GM23248 (cell line): ENCODE data around the gene IFFO2. TPM values are rescaled to one million over a fixed set of nuclear protein-coding genes. Genes with fewer than 3 reads are reported as not detected.
A peak's percentile ranks its signal among the peaks of the same experiment; 100 is the strongest.

Source experiments
- DNase-seq: peaks from one replicate; pipeline ENCODE4 v3.0.0-alpha.2; 2015
- H2AFZ ChIP-seq: fragments of 200-600 bp; sonication (generic); 2 replicates; pipeline ENCODE4 v1.6.1; 2016; ENCODE audit warnings: antibody characterized with exemption
- H3F3A ChIP-seq: fragments of 200-600 bp; sonication (generic); 2 replicates; pipeline ENCODE4 v1.6.1; 2016; ENCODE audit warnings: mild to moderate bottlenecking, antibody characterized with exemption, mixed run types; ENCODE audit not compliant: insufficient read depth
- H3K27ac ChIP-seq: fragments of 200-600 bp; sonication (generic); 2 replicates; pipeline ENCODE4 v1.5.1; 2016; ENCODE audit warnings: mild to moderate bottlenecking
- H3K27me3 ChIP-seq: fragments of 200-600 bp; sonication (generic); replicated peaks from 2 replicates; pipeline ENCODE4 v1.6.1; 2016; ENCODE audit warnings: mild to moderate bottlenecking; ENCODE audit not compliant: insufficient read depth
- H3K36me3 ChIP-seq: fragments of 200-600 bp; sonication (generic); 2 replicates; pipeline ENCODE4 v1.6.1; 2016; ENCODE audit warnings: low read depth, mild to moderate bottlenecking
- H3K4me1 ChIP-seq: fragments of 200-600 bp; sonication (generic); 2 replicates; pipeline ENCODE4 v1.6.1; 2016; ENCODE audit warnings: mild to moderate bottlenecking; ENCODE audit not compliant: insufficient read depth
- H3K4me2 ChIP-seq: fragments of 200-600 bp; sonication (generic); one replicate; pipeline ENCODE4 v1.6.1; 2016; ENCODE audit warnings: mild to moderate bottlenecking; ENCODE audit not compliant: unreplicated experiment
- H3K4me3 ChIP-seq: fragments of 200-600 bp; sonication (generic); 2 replicates; pipeline ENCODE4 v1.5.1; 2016; ENCODE audit warnings: mild to moderate bottlenecking
- H3K79me2 ChIP-seq: fragments of 200-600 bp; sonication (generic); 2 replicates; pipeline ENCODE4 v1.6.1; 2016; ENCODE audit warnings: mild to moderate bottlenecking; ENCODE audit not compliant: insufficient read depth
- H3K9ac ChIP-seq: fragments of 200-600 bp; sonication (generic); 2 replicates; pipeline ENCODE4 v1.6.1; 2016; ENCODE audit warnings: mild to moderate bottlenecking
- H3K9me2 ChIP-seq: fragments of 200-600 bp; sonication (generic); 2 replicates; pipeline ENCODE4 v1.6.1; 2016; ENCODE audit warnings: mixed run types, mild to moderate bottlenecking, moderate library complexity; ENCODE audit not compliant: insufficient read depth
- H3K9me3 ChIP-seq: fragments of 200-600 bp; sonication (generic); one replicate; pipeline ENCODE4 v1.6.1; 2017; ENCODE audit warnings: low read depth
- H4K20me1 ChIP-seq: fragments of 200-600 bp; sonication (generic); 2 replicates; pipeline ENCODE4 v1.6.0; 2016; ENCODE audit not compliant: insufficient read depth
- EZH2 ChIP-seq: fragments of 200-600 bp; sonication (generic); IDR thresholded peaks from 2 replicates; pipeline ENCODE4 v1.6.1; 2018; ENCODE audit warnings: antibody characterized with exemption, mild to moderate bottlenecking; ENCODE audit not compliant: insufficient read depth, poor library complexity, severe bottlenecking
- EZH2phosphoT487 ChIP-seq: fragments of 200-600 bp; sonication (generic); IDR thresholded peaks from 2 replicates; pipeline ENCODE4 v1.6.1; 2018; ENCODE audit warnings: antibody characterized with exemption, moderate library complexity, mild to moderate bottlenecking, low read depth; ENCODE audit not compliant: insufficient read depth
- WGBS, 2 experiments: methylation state at CpG; one replicate each; pipeline ENCODE4 v1.1.6; 2015 to 2017; ENCODE audit warnings: low lambda C conversion rate in 2 of 2, low coverage in 1 of 2; ENCODE audit errors: missing lambda C conversion rate in 2 of 2; 5-methylcytosine and 5-hydroxymethylcytosine counted together
- in situ Hi-C: fragments of 300-500 bp; cut with MboI; formaldehyde crosslinking; loops from 2 replicates; pipeline ENCODE4 v1.15.0; 2020
- polyA plus RNA-seq: library from polyadenylated mRNA; unstranded; fragments of >200 nt; fragmentation: Nextera tagmentation; extraction: Ambion mirVana; gene quantifications from 2 replicates; pipeline ENCODE4 v1.2.1, GENCODE V29; 2016
- total RNA-seq: library from RNA; depleted of rRNA; stranded (reverse); fragments of >200 nt; shearing (Covaris generic); gene quantifications from 2 replicates; pipeline ENCODE4 v1.2.3, GENCODE V29; 2014

IFFO2 gene
- total and polyA plus RNA-seq, 2 experiments from 2014 or later = 0.60 to 12.8 TPM

DNA sequence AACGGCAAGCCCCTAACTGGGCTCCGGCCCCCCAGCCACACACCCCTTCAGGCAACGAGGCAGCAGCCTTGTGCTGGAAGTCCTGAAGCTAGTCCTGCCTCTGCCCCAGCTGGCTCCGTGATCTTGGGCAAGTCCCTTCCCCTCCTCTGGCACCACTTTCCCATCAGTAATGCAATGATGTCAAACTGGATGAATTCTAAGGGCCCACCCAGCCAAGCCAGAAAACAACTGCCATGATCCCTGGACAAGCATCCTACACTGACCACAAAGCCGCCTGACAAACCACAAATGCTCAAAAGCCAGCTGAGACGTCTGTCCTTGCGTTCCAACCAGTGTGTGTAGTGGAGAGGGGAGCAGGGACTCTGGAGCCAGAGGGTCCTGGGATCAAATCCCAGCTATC, 26.8 kb downstream of the IFFO2 start:
- no peaks in the 10 kb centered on the region for H3K9me2 ChIP-seq
- H3K4me2 ChIP-seq = peak overlapping the region; percentile 56
- H3K79me2 ChIP-seq = peaks cover 89% of the 10 kb centered on the region
- peaks cover 5% of the 10 kb centered on the region; the same call in 1 of the 2 replicates for H3F3A ChIP-seq
- no peak overlapping the region for H2AFZ ChIP-seq
- in situ Hi-C loops = no loop called here
- TF ChIP-seq EZH2phosphoT487 (no peak), EZH2 (no peak)
- no peak overlapping the region for H3K4me3 ChIP-seq
- H3K27ac ChIP-seq = 0 out of 2 replicates have a peak overlapping the region, but pooled peaks have one; percentile 4
- 34 to 44% methylated on average over 7 of the region's 7 CpGs for WGBS, 2 experiments
- H3K9ac ChIP-seq = peak overlapping the region; percentile 14; the same call in 1 of the 2 replicates
- no peaks in the 10 kb centered on the region for H3K27me3 ChIP-seq
- no peaks in the 10 kb centered on the region for H4K20me1 ChIP-seq
- peaks cover 40% of the 10 kb centered on the region for H3K4me1 ChIP-seq
- no peaks in the 10 kb centered on the region for H3K9me3 ChIP-seq
- H3K36me3 ChIP-seq = no peaks in the 10 kb centered on the region
- peak; percentile 64 for DNase-seq

DNA sequence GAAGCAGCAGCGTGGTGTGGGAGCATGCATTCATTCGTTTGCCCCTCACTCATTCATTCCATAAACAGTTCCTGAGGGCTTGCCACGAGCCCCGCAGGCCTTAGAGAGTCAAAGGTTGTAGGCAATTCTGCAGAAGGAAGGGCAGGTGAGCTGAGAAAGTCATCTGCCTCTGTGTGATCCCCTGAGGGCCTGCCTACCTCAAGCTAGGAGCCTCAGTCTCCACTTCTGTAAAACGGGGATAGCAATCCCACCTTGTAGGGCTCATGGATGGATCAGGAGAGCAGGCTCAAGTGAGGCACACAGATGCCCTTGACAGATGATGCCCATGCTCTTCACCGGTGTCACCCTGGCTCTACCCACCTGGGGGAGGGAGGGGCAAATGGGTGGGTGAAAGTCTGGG, 27.5 kb downstream of the IFFO2 start:
- Histone ChIP-seq H3K27ac (no peak overlapping the region), H3F3A (peaks cover 5% of the 10 kb centered on the region; the same call in 1 of the 2 replicates)

DNA sequence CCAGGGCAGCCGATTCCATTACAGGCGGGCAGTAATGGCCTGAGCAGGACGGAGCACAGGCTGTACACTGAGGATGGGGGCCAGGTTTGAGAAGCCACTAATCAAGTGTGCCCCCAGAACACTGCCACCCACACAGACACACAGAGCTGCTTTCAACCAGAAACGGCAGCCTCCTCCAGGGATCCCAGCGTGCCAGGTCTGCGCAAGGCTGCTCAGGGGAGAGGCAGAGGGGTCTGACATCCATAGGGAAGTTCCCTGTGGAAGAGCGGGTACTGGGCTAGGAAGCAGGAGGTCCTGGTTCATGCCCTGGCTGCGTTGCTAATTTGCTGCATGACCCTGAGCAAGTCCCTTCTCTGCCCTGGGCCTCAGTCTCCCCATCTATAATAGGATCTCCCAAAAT, 28.1 kb downstream of the IFFO2 start:
- H3K9me2 ChIP-seq = no peaks in the 10 kb centered on the region
- no peaks in the 10 kb centered on the region for H4K20me1 ChIP-seq
- H3K4me3 ChIP-seq = no peak overlapping the region
- H3K4me1 ChIP-seq = peaks cover 50% of the 10 kb centered on the region
- H3K79me2 ChIP-seq = peaks cover 87% of the 10 kb centered on the region
- no peak for DNase-seq
- H3K9ac ChIP-seq = no peak overlapping the region
- no peaks in the 10 kb centered on the region for H3K27me3 ChIP-seq
- H2AFZ ChIP-seq = no peak overlapping the region
- H3K36me3 ChIP-seq = no peaks in the 10 kb centered on the region
- in situ Hi-C loops = no loop called here
- 75% methylated on average over 8 of the region's 8 CpGs for WGBS, 2 experiments
- no peak overlapping the region for H3K27ac ChIP-seq
- no peak overlapping the region for H3K4me2 ChIP-seq
- H3F3A ChIP-seq = peaks cover 7% of the 10 kb centered on the region
- no peaks in the 10 kb centered on the region for H3K9me3 ChIP-seq
- TF ChIP-seq EZH2 (no peak), EZH2phosphoT487 (no peak)

More for the DNA sequence above, 27.5 kb downstream of the IFFO2 start:
- Histone ChIP-seq H3K9me3 (no peaks in the 10 kb centered on the region), H3K4me1 (peaks cover 44% of the 10 kb centered on the region), H4K20me1 (no peaks in the 10 kb centered on the region), H3K4me3 (no peak overlapping the region), H3K79me2 (peaks cover 88% of the 10 kb centered on the region), H3K9ac (peak overlapping the region; percentile 14; the same call in 1 of the 2 replicates), H2AFZ (no peak overlapping the region), H3K9me2 (no peaks in the 10 kb centered on the region), H3K36me3 (no peaks in the 10 kb centered on the region), H3K27me3 (no peaks in the 10 kb centered on the region), H3K4me2 (no peak overlapping the region)
- 92 to 98% methylated on average over 6 of the region's 6 CpGs for WGBS, 2 experiments
- DNase-seq = no peak
- in situ Hi-C loops = no loop called here
- TF ChIP-seq EZH2phosphoT487 (no peak), EZH2 (no peak)

DNA sequence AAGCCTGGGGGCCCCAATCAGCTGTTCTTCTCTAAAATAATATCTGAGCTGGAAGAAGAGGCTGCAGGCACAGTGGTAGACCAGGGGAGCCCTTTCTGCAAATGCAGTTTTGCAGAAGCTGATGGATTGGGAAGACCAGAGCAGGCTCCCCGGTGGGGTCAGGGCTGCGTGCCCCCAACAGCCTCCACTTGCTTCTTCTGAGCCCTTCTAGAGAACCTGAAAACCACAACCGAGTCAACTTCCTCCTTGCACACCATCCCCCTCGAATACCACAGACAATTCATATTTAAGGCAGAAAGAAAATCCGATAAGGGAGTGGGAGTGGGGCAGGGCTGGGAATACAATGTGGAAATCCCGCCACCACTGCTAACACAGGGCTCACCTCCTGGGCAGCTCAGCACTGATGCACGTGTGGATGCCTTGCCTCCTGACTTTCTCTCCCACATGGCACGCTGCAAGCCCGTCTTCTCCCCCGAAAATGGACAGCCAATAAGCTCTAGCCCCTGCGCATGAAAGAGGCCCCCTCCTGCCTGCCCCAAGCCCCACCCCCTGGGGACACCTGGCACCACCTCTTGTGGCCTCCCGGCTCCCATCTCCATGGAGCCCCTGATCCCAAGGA, 28.7 kb downstream of the IFFO2 start:
- H3K4me3 ChIP-seq = no peak overlapping the region
- 58 to 69% methylated on average over 10 to 12 of the region's 12 CpGs for WGBS, 2 experiments
- H3K4me2 ChIP-seq = peak overlapping the region; percentile 45
- TF ChIP-seq EZH2phosphoT487 (no peak), EZH2 (no peak)
- H3K9ac ChIP-seq = peak overlapping the region; percentile 76
- no peaks in the 10 kb centered on the region for H3K36me3 ChIP-seq
- no peak for DNase-seq
- no peaks in the 10 kb centered on the region for H4K20me1 ChIP-seq
- H3K27me3 ChIP-seq = no peaks in the 10 kb centered on the region
- peak overlapping the region; percentile 86 for H3K27ac ChIP-seq
- no peak overlapping the region for H2AFZ ChIP-seq
- in situ Hi-C loops = no loop called here
- H3K4me1 ChIP-seq = peaks cover 56% of the 10 kb centered on the region
- H3K79me2 ChIP-seq = peaks cover 87% of the 10 kb centered on the region
- H3K9me2 ChIP-seq = no peaks in the 10 kb centered on the region
- no peaks in the 10 kb centered on the region for H3K9me3 ChIP-seq
- H3F3A ChIP-seq = peaks cover 9% of the 10 kb centered on the region
